ENCODE results near the gene SHISAL1.
"Not testable (repeated sequence)": the region's sequence is repeated elsewhere in the genome, so short reads cannot be mapped to it uniquely, and the experiment has no call there.

SHISAL1 gene

DNA sequence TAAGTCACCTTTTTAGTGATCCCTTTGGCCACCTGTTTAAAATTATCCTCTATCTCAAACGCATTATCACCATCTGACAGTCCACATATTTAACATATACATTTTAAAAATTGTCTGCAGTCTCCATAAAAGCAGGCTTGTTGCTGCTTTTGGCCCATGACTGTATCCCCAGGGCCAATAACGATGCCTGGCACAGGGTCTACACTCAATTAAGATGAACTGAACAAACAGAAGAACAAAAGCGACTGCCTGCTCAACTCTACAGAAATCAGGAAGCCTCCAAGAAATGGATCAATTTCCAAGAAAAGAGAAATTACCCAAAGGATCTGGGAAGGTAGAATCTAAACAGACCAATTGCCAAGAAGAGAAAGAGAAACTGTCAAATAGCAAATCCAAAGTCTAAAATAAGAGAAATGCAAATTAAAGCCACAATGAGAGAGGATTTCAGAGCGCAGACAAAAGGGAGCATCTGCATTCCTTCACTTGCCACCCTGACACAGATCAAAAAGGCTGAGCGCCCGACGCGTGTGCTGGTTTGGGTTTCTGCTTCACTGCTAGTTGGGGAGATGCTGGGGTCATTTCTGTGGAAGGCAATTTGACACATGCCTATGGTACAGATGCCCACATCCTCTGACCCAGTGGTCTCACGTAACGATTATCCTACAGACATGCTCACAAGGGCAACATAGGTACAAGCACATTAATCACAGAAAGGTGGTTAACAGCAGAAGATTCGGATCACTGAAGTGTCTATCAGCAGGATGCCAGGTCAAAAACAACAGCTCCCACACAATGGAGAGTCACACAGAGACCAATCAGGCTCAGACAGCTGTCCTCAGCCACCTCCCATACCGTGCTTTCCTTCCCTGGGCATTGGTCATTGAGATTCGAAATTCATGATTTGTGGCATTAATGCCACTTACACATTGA is 55.9 kb downstream of the SHISAL1 start:
- DNase-seq, result peak; percentile 28

DNA sequence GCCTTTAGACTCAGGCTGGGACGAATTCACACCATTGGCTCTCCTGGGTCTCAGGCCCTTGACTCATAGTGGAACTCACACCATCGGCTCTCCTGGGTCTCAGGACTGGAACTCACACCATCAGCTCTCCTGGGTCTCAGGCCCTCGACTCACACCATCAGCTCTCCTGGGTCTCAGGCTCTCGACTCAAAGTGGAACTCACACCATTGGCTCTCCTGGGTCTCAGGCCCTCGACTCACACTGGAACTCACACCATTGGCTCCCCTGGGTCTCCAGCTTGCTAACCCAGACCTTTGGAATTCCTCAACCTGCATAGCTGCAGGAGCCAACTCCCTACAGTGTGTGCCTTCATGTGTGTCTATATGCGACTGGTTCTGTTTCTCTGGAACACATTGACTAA is 56.7 kb downstream of the SHISAL1 start:
- peak; percentile 50 for DNase-seq

DNA sequence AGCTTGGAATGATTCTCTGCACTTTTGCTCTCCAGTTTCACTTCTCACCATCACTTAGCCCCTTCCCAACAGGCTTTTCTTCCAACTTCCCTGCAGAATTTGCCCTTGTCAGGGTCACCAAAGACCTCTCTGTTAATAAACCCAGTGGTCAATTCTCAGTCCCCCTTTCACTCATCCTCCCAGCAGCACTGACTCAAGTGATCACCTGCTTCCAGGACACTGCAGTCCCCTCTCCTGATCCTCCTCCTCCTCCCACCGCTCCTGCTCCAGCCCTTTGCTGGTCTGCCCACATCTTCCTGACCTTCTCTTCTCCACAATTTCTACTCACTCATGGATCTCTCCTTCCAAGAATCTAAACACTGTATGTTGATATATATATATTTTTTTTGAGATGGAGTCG is 57.9 kb downstream of the SHISAL1 start:
- DNase-seq, result no peak

DNA sequence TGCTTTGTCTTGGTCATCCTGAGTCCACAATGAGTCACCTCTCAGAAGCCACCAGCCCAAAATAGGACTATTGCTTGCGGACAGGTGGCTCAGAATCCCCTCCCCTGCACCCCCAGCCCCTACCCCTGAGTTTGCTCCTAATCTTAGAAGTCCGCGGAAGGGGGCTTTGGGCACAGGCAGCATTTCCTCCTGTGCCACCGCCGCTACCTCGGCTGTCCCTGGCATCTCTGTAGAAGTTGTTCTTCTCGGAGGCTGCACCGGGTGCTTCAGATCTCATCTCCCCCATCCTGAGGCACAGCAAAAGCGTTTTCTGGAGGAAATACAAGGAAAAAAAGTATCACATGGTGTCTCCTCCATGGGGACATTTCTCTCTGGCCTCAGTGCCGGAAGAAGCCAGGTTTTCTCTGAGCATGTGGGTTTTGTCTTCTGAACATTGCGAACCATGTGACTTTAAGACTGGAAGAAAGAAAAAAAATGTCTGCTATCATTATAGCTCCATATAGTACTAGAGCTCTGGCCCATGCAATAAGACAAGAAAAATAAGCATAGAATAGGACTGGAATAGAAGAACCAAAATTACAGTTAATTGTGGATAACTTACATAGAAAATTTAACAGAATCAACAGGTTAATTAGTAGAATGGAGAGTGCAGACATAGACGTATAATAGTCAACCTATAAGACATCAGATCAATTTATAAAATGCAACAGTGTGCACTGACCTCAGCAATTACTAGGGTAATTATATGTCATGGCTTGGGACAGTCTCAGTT is 63.2 kb downstream of the SHISAL1 start:
- DNase-seq, result no peak

DNA sequence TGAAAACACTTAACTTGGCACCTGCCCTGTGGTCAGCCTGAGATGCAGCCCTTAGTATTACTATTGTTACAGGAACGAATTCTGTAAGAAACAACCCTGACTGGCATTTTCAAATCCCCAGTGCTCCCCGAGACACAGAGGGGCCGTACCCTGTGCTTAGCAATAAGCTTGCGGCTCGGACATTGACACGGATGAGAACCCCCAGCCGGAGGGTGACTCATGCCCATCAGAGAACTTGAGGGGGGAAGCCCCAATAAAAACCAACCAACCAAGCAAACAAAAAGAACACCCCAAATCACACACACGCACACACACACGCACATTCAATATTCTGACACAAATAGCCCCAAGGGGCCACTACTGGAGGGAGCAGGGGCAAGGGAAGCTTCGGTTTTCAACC is 63.8 kb downstream of the SHISAL1 start:
- DNase-seq, result no peak

DNA sequence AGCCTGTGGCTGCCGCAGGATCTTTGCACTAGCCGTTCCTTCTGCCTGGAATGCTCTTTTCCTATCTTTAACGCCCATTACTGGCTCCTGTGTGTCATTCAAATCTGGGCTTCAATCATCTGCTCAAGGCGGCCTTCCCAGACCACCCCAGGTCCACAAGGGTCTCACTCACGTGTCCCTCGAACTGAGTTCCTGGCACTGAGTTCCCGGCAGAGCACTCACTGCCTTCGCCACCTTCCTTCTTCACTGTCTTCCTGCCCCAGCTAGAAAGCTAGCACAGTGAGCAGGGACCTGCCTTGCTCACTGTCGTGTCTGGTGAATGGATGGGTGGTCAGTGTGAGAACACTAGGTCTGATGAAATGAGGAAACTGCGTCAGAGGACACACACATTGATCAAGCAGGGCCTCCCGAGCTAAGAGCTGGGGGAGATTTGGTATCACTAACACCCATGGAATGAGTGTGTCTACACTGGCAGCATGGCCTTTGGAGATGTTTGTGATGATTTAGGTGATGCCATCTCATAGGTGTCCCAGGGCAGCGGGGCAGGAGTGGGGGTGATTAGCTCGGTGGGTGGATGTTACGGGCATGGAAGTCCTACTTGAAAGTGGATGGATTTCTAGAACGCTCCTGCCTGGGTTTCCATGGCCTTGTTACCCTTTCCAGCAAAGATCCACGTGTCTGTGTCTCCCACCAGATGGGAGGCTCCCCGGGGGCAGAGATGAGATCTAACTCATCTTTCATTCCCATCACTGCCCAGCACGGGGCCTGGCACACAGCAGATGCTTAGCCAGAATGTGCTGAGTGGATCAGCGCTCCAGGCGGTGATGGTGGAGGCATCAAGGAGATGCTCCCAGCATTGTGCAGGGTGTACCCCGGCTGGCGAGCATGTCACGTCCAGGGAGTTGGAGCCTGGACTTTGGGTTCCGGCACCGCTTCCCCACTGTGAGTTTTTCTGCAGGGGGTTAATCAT is 64.5 kb downstream of the SHISAL1 start:
- no peak for DNase-seq

DNA sequence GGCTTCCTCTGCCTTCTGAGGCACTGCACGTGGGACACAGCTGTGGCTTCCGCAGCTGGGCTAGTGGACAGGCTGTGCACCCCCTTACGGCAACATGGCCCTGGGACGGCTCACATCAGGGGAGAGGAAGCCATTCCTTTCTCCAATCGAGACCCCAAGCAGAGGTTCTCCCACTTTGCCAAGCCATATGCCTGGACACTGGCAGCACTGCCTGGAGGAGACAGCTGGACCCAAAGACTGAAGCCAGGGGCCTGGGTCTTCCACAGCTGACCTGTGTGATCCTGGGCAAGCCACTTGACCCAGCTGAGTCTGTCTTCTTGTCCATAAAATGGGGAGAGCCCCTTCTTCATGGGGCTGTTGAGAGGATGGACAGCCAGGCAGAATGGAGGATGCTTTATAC is 65.4 kb downstream of the SHISAL1 start:
- DNase-seq, result no peak

DNA sequence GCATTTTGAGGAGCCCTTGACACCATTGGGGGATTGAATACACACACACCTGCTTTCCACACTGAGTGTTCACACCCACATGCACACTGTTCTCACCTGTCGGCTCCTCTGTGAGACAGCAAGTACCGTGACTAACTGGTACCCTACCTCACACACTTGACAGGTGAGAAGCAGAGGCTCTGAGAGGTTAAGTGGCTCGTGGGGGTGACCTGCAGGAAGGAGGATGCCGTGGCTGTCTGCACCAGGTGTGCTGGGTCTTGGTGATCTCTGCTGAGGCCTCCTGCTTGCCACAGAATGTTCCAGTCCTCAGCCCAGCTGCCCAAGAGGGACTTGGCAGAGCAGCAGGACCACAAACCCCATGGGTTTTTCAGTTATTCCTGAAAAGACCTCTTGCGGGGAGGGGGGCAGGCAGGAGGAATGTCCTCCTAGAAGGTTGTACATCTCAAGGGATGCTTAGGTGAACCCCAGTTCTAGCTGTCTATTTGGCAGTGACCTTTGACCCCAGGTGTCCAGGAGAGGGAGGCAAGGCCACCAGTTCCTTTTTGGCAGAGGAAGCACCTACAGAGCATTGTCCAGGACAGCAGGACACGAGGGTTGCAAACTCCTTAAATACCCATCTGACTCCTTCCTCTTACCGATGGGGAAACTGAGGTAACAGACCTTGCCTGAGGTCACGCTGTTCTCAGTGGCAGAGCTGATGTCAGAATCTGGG is 66.0 kb downstream of the SHISAL1 start:
- DNase-seq, result no peak

DNA sequence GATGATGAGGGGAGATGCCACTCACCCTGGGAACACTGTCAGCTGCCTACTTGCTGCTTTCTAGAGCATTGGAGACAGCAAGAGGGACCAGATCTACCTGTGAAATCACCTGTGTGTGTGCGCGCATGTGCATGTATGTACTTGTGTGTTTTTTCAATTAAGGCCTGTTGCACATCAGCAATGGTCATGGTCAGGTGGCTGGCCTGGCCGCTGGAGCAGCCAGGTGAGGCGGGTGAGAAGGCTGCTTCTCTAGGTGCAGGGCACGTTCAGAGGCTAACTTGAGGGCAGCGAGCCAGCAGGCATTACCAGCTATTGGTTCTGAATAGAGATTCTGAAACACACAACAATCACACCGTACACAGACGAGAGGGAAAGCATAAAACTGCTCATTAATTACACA is 66.9 kb downstream of the SHISAL1 start:
- no peak for DNase-seq

DNA sequence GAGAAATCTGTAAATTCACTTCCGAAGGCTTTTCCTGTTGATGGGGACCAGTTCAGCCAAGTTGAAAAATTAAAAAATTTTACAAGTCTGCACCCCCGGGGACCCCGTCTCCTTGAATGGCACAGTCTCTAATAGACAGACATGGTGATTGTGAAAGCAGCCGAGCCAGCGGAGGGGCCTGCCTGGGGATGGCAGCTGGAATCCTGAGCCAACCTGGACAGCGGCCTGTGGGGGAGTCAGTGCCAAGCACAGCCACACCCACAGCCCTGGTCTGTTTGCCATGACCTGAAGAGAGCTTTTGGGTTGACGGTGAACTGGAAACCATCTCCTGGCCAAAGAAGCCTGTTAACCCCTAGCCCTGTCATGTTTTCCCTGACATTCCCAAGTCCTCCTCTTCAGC is 67.3 kb downstream of the SHISAL1 start:
- no peak for DNase-seq

DNA sequence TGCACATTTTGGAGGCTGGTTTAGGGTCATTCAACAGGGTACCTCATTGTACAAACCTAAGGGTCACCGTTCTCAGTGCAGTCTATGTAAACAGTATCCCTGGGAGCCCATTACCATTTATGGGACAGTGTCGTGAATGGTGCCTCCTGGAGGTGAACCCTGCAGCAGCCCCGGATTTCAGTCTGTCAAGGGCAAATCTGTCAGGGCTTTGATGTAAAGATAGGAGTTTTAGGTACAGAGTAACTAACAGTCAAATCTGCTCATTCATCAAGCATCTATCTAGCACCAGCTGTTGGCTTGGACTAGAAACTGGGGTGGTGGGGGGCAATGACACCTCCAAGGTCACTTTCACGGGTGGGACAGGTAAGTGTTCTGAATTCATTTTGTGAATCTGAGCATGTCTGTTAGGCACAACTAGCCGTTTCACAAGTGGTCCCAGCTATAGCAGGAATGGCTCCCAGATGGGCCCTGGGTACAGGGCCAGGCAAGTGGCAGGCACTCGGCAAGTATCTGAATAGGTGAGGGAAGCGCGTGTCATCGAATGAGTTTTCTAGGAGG is 68.4 kb downstream of the SHISAL1 start:
- DNase-seq, result no peak

DNA sequence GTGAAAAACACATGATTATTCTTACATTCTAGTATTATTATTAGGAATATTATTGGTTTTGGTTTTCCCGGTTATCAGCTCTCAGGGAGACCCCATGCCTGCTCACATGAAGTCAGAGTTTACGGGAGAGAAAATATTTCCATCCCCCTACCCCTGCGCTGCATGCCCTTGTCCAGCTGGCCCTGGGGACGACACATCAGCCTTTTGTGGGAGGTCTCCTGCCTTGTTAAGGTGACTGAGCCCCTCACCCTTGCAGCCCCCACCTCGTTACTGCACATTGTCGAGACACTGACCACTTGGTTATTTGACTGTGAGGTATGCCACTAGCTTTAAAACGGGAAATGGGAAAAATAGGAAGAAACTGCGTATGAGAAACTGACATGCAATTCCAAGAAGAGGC is 69.0 kb downstream of the SHISAL1 start:
- DNase-seq, result no peak

DNA sequence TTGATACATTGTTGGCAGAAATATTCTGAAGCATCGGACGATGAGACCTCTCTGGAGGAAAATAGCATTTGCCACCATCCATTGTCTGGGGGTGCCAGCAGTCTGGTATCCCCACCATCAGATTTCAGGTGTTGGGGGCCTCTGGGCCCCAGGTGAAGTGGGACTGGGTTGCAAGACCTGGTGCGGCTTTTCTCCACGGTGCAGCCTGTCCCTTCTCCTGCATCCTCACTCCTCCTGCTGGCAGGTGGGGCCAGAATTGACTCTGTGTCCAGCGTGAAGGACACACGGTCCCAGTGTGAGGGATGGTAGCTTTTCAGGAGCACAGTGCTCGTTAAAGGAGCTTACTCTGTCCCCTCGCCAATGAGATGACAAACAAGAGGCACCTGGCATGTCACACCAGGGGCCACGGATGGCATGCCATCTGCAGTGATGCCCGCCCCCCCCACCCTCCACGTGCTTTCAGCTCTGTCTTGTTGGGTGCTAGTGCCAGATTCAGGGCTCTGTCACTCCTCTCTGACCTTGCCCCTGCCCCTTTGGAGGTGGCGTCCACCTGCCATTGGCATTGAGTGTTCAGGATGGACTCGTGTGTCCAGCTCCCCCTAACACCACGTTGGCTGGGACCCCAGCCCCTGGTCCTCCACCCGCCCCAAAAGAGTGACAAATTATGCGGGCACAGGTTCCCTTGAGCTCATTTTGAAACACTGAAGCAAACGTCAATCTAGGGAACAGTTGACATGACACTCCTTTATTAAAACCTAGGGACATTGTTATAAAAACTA is 69.6 kb downstream of the SHISAL1 start:
- no peak for DNase-seq

DNA sequence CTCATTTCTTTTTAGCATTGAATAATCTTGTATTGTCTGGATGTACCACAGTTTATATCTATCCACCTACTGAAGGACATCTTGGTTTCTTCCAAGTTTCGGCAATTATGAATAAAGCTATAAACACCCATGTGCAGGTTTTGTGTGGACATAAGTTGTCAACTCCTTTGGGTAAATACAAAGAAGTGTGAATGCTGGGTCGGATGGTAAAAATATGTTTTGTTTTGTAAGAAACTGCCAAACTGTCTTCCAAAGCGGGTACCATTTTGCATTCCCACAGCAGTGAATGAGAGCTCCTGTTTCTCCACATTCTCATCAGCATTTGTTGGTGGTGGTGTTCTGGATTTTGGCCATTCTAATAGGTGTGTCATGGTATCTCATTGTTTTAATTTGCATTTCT is 71.6 kb downstream of the SHISAL1 start:
- DNase-seq, result not testable (repeated sequence)

DNA sequence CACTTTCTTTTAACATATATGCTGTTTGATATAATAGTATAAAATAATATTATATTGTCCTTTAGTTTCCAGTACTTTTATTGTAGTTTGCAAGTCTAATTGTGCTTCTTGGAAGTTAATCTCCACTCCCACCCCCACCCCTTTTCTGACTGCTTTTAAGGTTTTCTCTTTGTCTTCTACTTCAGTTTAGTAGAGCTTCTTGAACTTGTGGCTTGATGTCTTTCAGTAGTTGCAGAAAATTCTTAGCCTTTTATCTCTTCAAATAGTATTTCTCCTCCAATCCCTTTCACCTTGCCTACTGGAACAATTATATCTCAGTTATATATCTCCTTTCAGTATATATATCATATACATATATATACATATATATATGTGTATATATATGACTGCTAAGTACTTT is 75.5 kb downstream of the SHISAL1 start:
- DNase-seq, result no peak

DNA sequence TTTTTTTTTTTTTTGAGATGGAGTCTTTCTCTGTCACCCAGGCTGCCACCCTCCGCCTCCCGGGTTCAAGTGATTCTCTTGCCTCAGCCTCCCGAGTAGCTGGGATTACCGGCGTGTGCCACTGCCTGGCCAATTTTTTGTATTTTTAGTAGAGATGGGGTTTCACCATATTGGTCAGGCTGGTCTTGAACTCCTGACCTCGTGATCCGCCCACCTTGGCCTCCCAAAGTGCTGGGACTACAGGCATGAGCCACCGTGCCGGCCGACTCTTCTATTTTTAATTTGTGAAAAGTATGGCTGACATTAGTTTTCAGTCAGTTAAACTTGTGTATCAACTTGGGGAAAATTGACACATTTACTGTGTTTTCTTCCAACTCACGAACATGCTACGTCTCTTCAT is 78.4 kb downstream of the SHISAL1 start:
- not testable (repeated sequence) for DNase-seq

DNA sequence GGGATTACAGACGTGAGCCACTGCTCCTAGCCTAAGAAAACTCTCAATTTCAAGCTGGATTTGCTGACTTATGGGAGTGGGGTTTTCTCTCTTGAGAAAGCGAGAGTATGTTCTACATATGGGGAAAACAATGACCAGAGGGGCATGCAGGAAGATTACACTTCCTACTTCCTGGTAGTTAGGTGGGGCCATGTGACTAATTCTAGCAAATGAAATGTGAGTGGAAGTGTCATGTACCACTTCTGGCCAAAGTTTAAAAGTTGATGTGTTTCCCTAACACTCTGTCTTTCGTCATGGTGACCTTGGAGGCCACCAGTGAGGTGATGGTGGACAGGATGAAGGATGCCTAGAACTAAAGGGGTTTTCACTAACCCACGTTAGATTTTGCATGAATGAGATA is 81.5 kb downstream of the SHISAL1 start:
- no peak for DNase-seq

DNA sequence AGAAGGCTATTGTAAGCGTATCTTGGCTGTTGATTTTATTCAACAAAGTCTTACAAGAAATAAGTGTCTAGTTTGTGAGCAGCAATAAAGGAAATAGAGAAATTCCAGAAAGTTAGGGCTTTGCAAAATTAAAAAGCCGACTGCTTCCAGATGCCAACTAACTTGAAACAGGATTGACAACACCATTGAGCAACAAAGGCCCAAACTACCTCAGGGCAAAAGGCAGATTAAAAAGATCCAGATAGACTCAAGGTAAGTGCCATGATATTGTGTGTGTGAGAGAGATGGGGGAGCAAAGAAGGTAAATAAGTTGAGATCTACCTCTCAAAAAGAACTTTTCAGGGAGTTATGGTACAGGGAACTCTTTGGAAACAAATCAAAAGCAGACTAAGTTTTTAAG is 82.9 kb downstream of the SHISAL1 start:
- no peak for DNase-seq

DNA sequence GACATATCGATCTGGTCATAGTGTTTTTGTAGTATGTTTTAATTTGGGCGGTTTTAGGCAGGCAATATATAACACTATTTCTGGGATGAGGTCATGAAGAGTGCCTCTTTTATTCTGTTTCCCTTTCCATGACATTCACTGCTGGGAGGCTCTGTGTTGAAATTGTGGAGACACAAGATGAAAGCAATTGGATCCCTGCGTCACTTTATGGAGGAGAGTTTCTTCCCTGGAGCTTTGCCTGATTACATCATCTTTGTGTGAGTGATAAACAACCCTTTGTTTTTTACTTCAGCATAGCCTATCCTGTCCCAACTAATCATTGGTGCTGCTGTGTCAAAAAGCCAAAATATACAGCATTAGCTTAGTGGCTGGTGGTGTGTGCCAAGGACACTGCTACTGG is 83.4 kb downstream of the SHISAL1 start:
- no peak for DNase-seq

DNA sequence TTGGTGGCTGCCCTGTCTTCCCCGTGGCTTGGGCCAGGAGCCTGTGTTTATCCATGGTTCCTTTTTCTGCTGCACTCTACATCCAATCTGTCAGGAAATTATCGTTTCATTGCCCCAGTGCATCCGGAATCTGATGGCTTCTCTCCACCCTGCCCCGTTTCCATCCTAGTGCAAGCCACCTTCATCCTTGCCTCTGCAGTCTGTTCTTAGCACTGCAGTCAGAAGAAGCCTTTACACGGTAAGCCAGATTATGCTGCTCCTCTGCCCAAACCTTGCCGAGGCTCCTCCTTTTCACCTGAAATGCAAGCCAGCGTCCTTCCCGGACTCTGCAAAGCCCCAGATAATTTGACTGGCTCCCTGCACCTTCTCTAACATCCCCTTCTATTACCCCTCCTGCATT is 86.9 kb downstream of the SHISAL1 start:
- DNase-seq, result no peak

DNA sequence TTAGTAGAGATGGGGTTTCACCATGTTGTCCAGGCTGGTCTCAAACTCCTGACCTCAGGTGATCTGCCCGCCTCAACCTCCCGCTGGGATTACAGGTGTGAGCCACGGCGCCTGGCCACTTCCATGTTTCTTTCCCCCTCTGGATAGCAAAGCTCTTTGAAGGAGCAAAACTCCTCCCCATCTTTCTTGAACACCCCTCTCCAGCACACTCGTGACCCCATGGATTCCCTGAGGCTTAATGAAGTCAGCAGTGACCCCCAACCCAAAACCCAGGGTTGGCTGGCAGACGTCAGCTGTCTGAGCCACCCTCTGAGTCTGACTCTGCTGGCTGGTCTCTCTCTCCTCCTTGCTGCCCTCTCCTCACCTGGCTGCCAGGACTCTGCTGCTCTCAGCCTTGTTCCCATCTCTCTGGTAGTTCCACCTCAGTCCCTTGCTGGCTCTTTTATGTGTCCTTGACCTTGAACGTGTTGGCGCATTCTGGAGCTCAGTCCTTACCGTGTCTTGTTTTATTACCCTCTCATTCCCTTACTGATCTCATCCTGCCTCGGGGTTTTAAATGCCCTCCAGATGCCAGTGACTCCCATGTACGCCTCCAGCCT is 87.6 kb downstream of the SHISAL1 start:
- no peak for DNase-seq

Measured in islet precursor cell (in vitro differentiated cells).